ENCODE results near the gene UBE2E1. TPM values are rescaled to one million over a fixed set of nuclear protein-coding genes. Genes with fewer than 3 reads are reported as not detected.

Gene UBE2E1
- total and polyA plus RNA-seq, 11 donors = 43.7 to 97.1 (median 65.0) TPM

- TF ChIP-seq CTCF (IDR thresholded peaks at IDR 0.05) = no peak
- no peak for TF ChIP-seq POLR2A (IDR thresholded peaks at IDR 0.05)
- 93 to 100% (median 96%) methylated on average over 3 of the region's 3 CpGs for WGBS, 4 donors
- Histone ChIP-seq H3K27me3 (no peaks in the 10 kb centered on the region), H3K4me3 (no peak overlapping the region), H3K36me3 (no peaks in the 10 kb centered on the region), H3K27ac (no peak overlapping the region), H3K9me3 (no peaks in the 10 kb centered on the region), H3K4me1 (peaks cover 0 to 31% (median 3%) of the 10 kb centered on the region in 12 donors)
- intact Hi-C loops (cut with DNase I) = no loop called here
- ATAC-seq (no peak), DNase-seq (no peak)
Observed at GRCh38 chr3:23760325-23760724, 45.4 kb upstream of the UBE2E1 start.

- no peaks in the 10 kb centered on the region for H3K36me3 ChIP-seq
- no peak overlapping the region for H3K27ac ChIP-seq
- no peak overlapping the region for H3K4me3 ChIP-seq
- peaks cover 0 to 31% (median 3%) of the 10 kb centered on the region in 12 donors for H3K4me1 ChIP-seq
- no peaks in the 10 kb centered on the region for H3K27me3 ChIP-seq
- ATAC-seq = no peak
- no peak for DNase-seq
- TF ChIP-seq CTCF (IDR thresholded peaks at IDR 0.05) = no peak
- no peak for TF ChIP-seq POLR2A (IDR thresholded peaks at IDR 0.05)
- intact Hi-C loops (cut with DNase I) = no loop called here
- no peaks in the 10 kb centered on the region for H3K9me3 ChIP-seq
- 84 to 98% (median 90%) methylated on average over 7 of the region's 7 CpGs for WGBS, 4 donors
Observed at GRCh38 chr3:23760871-23761373, 44.8 kb upstream of the UBE2E1 start.

GRCh38 chr3:23761440-23761896, 44.3 kb upstream of the UBE2E1 start:
- Histone ChIP-seq H3K4me1 (peaks cover 0 to 31% (median 3%) of the 10 kb centered on the region in 12 donors), H3K27me3 (no peaks in the 10 kb centered on the region), H3K4me3 (no peak overlapping the region), H3K36me3 (no peaks in the 10 kb centered on the region), H3K27ac (no peak overlapping the region), H3K9me3 (no peaks in the 10 kb centered on the region)
- 69 to 80% (median 72%) methylated on average over 2 of the region's 2 CpGs for WGBS, 4 donors
- DNase-seq = no peak
- peak in 2 of 4 donors; percentile 44 to 54 for ATAC-seq
- TF ChIP-seq CTCF (IDR thresholded peaks at IDR 0.05) (peak in 6 of 12 donors; percentile 15 to 33 (median 20)), POLR2A (IDR thresholded peaks at IDR 0.05) (no peak)
- intact Hi-C loops (cut with DNase I) = no loop called here

- Histone ChIP-seq H3K4me1 (peaks cover 0 to 31% (median 3%) of the 10 kb centered on the region in 12 donors), H3K27me3 (no peaks in the 10 kb centered on the region), H3K27ac (peak overlapping the region in 7 of 12 donors; percentile 9 to 66 (median 61)), H3K4me3 (no peak overlapping the region), H3K36me3 (no peaks in the 10 kb centered on the region), H3K9me3 (no peaks in the 10 kb centered on the region)
- DNase-seq = no peak
- ATAC-seq = no peak
- intact Hi-C loops (cut with DNase I) = no loop called here
- TF ChIP-seq POLR2A (IDR thresholded peaks at IDR 0.05) (no peak), CTCF (IDR thresholded peaks at IDR 0.05) (no peak)
- WGBS, 4 donors = 88 to 95% (median 91%) methylated on average over 7 of the region's 7 CpGs
Observed at GRCh38 chr3:23762214-23762613, 43.5 kb upstream of the UBE2E1 start.
